LNCAP (cell line): ENCODE results near the gene PRAMEF11.
"Not testable (repeated sequence)": the region's sequence is repeated elsewhere in the genome, so short reads cannot be mapped to it uniquely, and the experiment has no call there.

Source experiments
- TF ChIP-seq, protein P1 (sequence below): fragments of 450-650 bp; IDR thresholded peaks from 2 replicates; pipeline ENCODE4 v1.5.1; 2017; ENCODE audit warnings: mild to moderate bottlenecking

PRAMEF11 gene

DNA sequence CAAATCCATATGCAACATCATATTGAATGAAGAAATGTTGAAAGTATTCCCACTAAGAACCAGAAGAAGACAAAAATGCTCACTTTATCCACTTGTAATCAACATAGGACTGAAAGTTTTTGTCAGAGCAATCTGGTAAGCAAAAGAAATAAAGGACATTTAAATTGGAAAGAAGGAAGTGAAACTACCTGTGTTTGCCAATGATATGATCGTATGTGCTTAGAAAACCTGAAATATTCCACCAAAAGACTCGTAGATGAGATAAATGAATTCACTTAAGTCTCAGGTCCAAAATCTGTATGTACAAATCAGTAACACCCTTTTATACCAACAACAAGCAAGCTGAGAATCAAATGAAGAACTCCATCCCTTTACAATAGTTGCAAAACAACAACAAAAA lies 31.5 kb downstream of the PRAMEF11 start:
- TF ChIP-seq, protein P1, sequence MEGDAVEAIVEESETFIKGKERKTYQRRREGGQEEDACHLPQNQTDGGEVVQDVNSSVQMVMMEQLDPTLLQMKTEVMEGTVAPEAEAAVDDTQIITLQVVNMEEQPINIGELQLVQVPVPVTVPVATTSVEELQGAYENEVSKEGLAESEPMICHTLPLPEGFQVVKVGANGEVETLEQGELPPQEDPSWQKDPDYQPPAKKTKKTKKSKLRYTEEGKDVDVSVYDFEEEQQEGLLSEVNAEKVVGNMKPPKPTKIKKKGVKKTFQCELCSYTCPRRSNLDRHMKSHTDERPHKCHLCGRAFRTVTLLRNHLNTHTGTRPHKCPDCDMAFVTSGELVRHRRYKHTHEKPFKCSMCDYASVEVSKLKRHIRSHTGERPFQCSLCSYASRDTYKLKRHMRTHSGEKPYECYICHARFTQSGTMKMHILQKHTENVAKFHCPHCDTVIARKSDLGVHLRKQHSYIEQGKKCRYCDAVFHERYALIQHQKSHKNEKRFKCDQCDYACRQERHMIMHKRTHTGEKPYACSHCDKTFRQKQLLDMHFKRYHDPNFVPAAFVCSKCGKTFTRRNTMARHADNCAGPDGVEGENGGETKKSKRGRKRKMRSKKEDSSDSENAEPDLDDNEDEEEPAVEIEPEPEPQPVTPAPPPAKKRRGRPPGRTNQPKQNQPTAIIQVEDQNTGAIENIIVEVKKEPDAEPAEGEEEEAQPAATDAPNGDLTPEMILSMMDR = no peak

DNA sequence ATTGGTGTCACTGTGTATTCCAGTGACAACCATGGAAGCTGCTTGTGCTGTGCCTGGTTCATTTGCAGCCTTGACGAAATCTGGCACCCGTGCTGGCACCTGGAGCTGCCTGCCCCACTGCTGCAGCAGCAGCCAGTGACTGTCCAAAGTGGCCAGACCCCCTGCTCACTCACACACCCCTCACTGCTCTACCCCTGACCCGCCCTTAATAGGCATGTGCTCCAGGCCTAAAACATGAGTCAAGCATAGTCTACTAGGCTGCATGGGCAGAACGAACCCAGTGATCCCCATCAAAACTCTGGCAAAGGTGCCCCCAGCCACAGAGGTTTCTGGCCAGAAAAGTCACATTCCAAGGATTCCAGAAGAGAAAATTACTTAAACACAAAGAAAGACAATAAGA lies 32.3 kb downstream of the PRAMEF11 start:
- TF ChIP-seq, protein P1 = no peak

DNA sequence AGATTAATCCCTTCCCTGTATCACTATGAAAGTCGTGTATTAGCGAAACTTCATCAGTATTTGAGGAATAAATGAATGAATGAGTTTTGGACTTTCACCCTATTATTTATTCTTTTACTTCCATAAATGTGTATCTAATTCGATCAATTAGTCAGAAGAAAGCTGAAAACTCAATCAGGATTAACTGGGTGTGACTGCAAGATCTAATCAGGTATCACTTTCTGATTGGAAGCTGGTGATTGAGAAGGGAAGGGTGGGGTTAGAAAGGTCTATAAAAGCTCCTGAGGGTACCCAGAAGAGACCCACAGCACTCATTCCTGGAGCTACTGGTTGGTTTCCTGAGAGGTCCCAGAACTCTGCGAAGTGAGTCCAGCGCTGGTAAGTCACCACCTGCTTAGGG lies 40.1 kb downstream of the PRAMEF11 start, which contains the start of gene PRAMEF1:
PRAMEF1 (plus strand) TSS at position 301 of the 400 bp plus-strand sequence. CDS start 1,831 bp downstream, outside the sequence.
- TF ChIP-seq, protein P1 = not testable (repeated sequence)

DNA sequence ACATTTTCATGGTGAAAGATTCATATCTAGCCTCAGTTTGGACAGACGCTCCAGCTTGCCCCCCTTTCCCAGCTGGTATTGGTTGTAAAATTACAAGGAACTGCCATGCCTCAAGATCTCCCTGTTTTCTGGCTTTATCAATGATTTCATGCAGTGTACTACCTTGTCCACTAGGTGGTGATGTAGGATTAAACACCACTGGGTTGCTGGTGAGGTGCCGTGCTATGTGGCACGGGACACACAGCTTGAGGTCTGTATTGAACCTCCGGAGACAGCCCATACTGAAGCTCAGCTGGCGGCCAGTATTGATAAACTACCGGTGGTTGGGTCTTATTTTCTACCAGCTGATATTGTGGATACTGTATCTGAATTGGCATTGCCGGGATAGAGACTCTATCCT lies 47.4 kb downstream of the PRAMEF11 start:
- TF ChIP-seq, protein P1 = peak; percentile 46; the same call in 1 of the 2 replicates

DNA sequence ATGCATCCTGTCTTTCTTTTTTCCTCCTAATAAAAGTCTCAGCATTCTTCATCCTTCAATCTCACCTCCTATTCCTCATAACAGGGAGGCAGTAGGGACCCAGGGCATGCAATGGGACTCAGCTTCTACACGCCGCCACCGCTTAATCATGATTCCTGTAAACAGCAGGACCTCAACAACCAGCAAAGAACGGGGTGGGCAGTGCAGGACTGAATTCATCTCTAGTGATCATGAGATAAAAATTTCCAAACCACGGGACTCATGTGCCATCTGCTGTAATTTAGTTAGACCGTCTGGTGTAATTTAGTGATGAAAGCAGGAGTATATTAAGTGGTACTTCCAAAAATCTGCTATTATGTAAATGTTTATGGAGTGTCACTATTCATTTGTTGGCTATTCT lies 52.3 kb downstream of the PRAMEF11 start:
- TF ChIP-seq, protein P1 = no peak

DNA sequence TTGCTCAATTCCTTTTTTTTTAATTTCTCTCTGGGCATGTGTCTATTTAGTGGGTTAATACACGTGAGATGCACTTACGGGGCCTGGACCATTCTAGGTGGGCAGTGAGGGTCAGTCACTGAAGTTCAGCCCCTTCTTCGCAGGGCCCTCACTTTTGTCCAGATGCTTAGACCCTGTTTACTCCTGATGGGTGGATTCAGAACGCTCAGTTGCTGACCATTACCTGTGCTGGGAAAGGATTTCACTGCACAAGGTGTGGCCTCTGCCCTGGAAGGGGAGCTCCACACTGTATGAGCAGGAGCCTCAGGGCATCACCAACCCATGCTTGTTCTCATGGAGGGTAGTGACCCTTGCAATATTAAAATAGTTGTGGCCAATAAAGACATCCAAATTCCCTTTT lies 53.1 kb downstream of the PRAMEF11 start:
- TF ChIP-seq, protein P1 = no peak

DNA sequence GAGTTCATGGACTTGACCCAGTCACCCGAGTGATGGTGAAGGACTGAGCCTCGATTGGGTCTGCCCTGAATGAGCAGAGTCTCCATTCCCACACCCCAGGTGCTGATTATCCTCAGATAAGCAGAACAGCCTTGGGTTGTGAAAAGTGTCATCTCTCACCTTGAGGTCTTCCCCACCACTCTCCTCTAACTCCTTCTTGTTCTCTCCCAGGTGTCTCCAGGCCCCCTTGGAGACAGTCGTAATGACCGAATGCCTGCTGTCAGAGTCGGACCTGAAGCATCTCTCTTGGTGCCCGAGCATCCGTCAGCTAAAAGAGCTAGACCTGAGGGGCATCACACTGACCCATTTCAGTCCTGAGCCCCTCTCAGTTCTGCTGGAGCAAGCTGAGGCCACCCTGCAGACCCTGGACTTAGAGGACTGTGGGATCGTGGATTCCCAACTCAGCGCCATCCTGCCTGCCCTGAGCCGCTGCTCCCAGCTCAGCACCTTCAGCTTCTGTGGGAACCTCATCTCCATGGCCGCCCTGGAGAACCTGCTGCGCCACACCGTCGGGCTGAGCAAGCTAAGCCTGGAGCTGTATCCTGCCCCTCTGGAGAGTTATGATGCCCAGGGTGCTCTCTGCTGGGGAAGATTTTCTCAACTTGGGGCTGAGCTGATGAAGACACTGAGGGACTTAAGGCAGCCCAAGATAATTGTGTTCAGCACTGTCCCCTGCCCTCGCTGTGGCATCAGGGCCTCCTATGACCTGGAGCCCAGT lies 54.2 kb downstream of the PRAMEF11 start:
- TF ChIP-seq, protein P1 = no peak
